ENCODE results near the gene AJUBA.

AJUBA gene

GRCh38 chr14:22993517-22993916, 11.2 kb upstream of the AJUBA start:
- TF ChIP-seq NFIC (IDR thresholded peaks at IDR 0.05) (no peak), EP300 (IDR thresholded peaks at IDR 0.05; ENCODE audit: borderline replicate concordance) (no peak), ZBTB7A (IDR thresholded peaks at IDR 0.05; ENCODE audit: low read depth) (no peak), TCF12 (IDR thresholded peaks at IDR 0.05; ENCODE audit: low read depth) (no peak), CREB1 (IDR thresholded peaks at IDR 0.05; ENCODE audit: low read depth) (no peak), MAX (IDR thresholded peaks at IDR 0.05) (no peak), REST (IDR thresholded peaks at IDR 0.05; ENCODE audit: low read depth) (no peak), TEAD4 (IDR thresholded peaks at IDR 0.05) (no peak), CEBPB (IDR thresholded peaks at IDR 0.05) (no peak), EGR1 (IDR thresholded peaks at IDR 0.05) (no peak), TAF1 (IDR thresholded peaks at IDR 0.05; ENCODE audit: low read depth) (no peak), FOXM1 (IDR thresholded peaks at IDR 0.05; ENCODE audit: borderline replicate concordance, low read depth) (no peak), RAD21 (IDR thresholded peaks at IDR 0.05; ENCODE audit: low read depth) (no peak)

- no peak for TF ChIP-seq TAF1 (IDR thresholded peaks at IDR 0.05; ENCODE audit: low read depth)
- no peak for TF ChIP-seq CREB1 (IDR thresholded peaks at IDR 0.05; ENCODE audit: low read depth)
- TF ChIP-seq CEBPB (IDR thresholded peaks at IDR 0.05) = no peak
- no peak for TF ChIP-seq EP300 (IDR thresholded peaks at IDR 0.05; ENCODE audit: borderline replicate concordance)
- TF ChIP-seq YY1 (IDR thresholded peaks at IDR 0.05; ENCODE audit: low read depth) = no peak
- no peak for TF ChIP-seq USF1 (IDR thresholded peaks at IDR 0.05)
- TF ChIP-seq TEAD4 (IDR thresholded peaks at IDR 0.05) = no peak
- TF ChIP-seq NFIC (IDR thresholded peaks at IDR 0.05) = no peak
- no peak for TF ChIP-seq REST (IDR thresholded peaks at IDR 0.05; ENCODE audit: low read depth)
- no peak for TF ChIP-seq ZBTB7A (IDR thresholded peaks at IDR 0.05; ENCODE audit: low read depth)
- no peak for TF ChIP-seq MAX (IDR thresholded peaks at IDR 0.05)
- no peak for TF ChIP-seq RAD21 (IDR thresholded peaks at IDR 0.05; ENCODE audit: low read depth)
- TF ChIP-seq EGR1 (IDR thresholded peaks at IDR 0.05) = no peak
- TF ChIP-seq FOXM1 (IDR thresholded peaks at IDR 0.05; ENCODE audit: borderline replicate concordance, low read depth) = no peak
- TF ChIP-seq TCF12 (IDR thresholded peaks at IDR 0.05; ENCODE audit: low read depth) = no peak
Measured at GRCh38 chr14:22991852-22992251, 9.5 kb upstream of the AJUBA start.

GRCh38 chr14:22987291-22987690, 4.9 kb upstream of the AJUBA start:
- no peak for TF ChIP-seq EP300 (IDR thresholded peaks at IDR 0.05; ENCODE audit: borderline replicate concordance)
- no peak for TF ChIP-seq CREB1 (IDR thresholded peaks at IDR 0.05; ENCODE audit: low read depth)
- TF ChIP-seq TEAD4 (IDR thresholded peaks at IDR 0.05) = no peak
- TF ChIP-seq ZBTB7A (IDR thresholded peaks at IDR 0.05; ENCODE audit: low read depth) = no peak
- TF ChIP-seq YY1 (IDR thresholded peaks at IDR 0.05; ENCODE audit: low read depth) = no peak
- no peak for TF ChIP-seq TAF1 (IDR thresholded peaks at IDR 0.05; ENCODE audit: low read depth)
- TF ChIP-seq RAD21 (IDR thresholded peaks at IDR 0.05; ENCODE audit: low read depth) = no peak
- TF ChIP-seq REST (IDR thresholded peaks at IDR 0.05; ENCODE audit: low read depth) = no peak
- no peak for TF ChIP-seq USF1 (IDR thresholded peaks at IDR 0.05)
- no peak for TF ChIP-seq CEBPB (IDR thresholded peaks at IDR 0.05)
- TF ChIP-seq TCF12 (IDR thresholded peaks at IDR 0.05; ENCODE audit: low read depth) = no peak
- TF ChIP-seq EGR1 (IDR thresholded peaks at IDR 0.05) = no peak
- TF ChIP-seq NFIC (IDR thresholded peaks at IDR 0.05) = no peak
- no peak for TF ChIP-seq MAX (IDR thresholded peaks at IDR 0.05)
- no peak for TF ChIP-seq FOXM1 (IDR thresholded peaks at IDR 0.05; ENCODE audit: borderline replicate concordance, low read depth)

- TF ChIP-seq CEBPB (IDR thresholded peaks at IDR 0.05) = no peak
- TF ChIP-seq RAD21 (IDR thresholded peaks at IDR 0.05; ENCODE audit: low read depth) = peak; percentile 91
Measured at GRCh38 chr14:22986508-22987054, 4.2 kb upstream of the AJUBA start.
